NT2/D1 (cell line): ENCODE data around the gene FNDC5.

Experiments used
- DNase-seq: peaks from one replicate; pipeline ENCODE4 v3.0.0-alpha.2; 2011; ENCODE audit warnings: low read depth, low spot score
- H3K27me3 ChIP-seq: 2 replicates; pipeline ENCODE4 v1.6.0; 2011; ENCODE audit warnings: mild to moderate bottlenecking; ENCODE audit not compliant: insufficient read length, insufficient read depth
- H3K36me3 ChIP-seq: 2 replicates; pipeline ENCODE4 v1.6.1; 2011; ENCODE audit warnings: mild to moderate bottlenecking, low read length, mixed read lengths; ENCODE audit not compliant: insufficient read depth, insufficient read length
- H3K4me1 ChIP-seq: 2 replicates; pipeline ENCODE4 v1.5.1; 2011; ENCODE audit not compliant: insufficient read depth, insufficient read length
- H3K4me3 ChIP-seq: 2 replicates; pipeline ENCODE4 v1.5.1; 2011; ENCODE audit warnings: low read depth; ENCODE audit not compliant: insufficient read length
- H3K9ac ChIP-seq: 2 replicates; pipeline ENCODE4 v1.6.0; 2011; ENCODE audit warnings: low read depth; ENCODE audit not compliant: insufficient read length
- H3K9me3 ChIP-seq: 2 replicates; pipeline ENCODE4 v1.5.1; 2011; ENCODE audit warnings: mild to moderate bottlenecking, low read length; ENCODE audit not compliant: insufficient read depth
- SUZ12 ChIP-seq: IDR thresholded peaks from 2 replicates; pipeline ENCODE4 v1.6.1; 2011; ENCODE audit not compliant: insufficient read length, insufficient read depth; ENCODE audit errors: extremely low read depth
- YY1 ChIP-seq: IDR thresholded peaks from 2 replicates; pipeline ENCODE4 v1.6.1; 2011; ENCODE audit not compliant: insufficient read length, insufficient read depth
- ZNF274 ChIP-seq: IDR thresholded peaks from 2 replicates; pipeline ENCODE4 v1.6.1; 2011; ENCODE audit warnings: mild to moderate bottlenecking, low read depth, low read length

Gene FNDC5

GRCh38 chr1:32886004-32886827 lies 15.5 kb upstream of the FNDC5 start, which contains the start of gene HPCA:
HPCA (plus strand) TSS chr1:32886491; CDS start chr1:32888899, 2,408 bp downstream.
- Histone ChIP-seq H3K4me3 (no peak within 1 kb of the TSS), H3K27me3 (peaks cover 42% of the 10 kb centered on the region), H3K36me3 (no peaks in the 10 kb centered on the region), H3K9me3 (no peaks in the 10 kb centered on the region), H3K4me1 (peaks cover 22% of the 10 kb centered on the region), H3K9ac (peak within 1 kb of the TSS; percentile 7)
- TF ChIP-seq YY1 (no peak), ZNF274 (no peak), SUZ12 (peak; percentile 20)
- peak; percentile 78 for DNase-seq

- H3K9ac ChIP-seq, result peak overlapping the region; percentile 7
- TF ChIP-seq SUZ12, result no peak
- no peak for TF ChIP-seq ZNF274
- TF ChIP-seq YY1, result no peak
- H3K9me3 ChIP-seq, result no peaks in the 10 kb centered on the region
- no peak overlapping the region for H3K4me3 ChIP-seq
- peaks cover 42% of the 10 kb centered on the region for H3K27me3 ChIP-seq
- no peaks in the 10 kb centered on the region for H3K36me3 ChIP-seq
- DNase-seq, result no peak
- peaks cover 22% of the 10 kb centered on the region for H3K4me1 ChIP-seq
Measured at GRCh38 chr1:32885676-32886003, 14.9 kb upstream of the FNDC5 start.

GRCh38 chr1:32884726-32885125 lies 14.0 kb upstream of the FNDC5 start:
- H3K9me3 ChIP-seq, result no peaks in the 10 kb centered on the region
- H3K4me3 ChIP-seq, result no peak overlapping the region
- H3K9ac ChIP-seq, result no peak overlapping the region
- peaks cover 42% of the 10 kb centered on the region for H3K27me3 ChIP-seq
- peaks cover 22% of the 10 kb centered on the region for H3K4me1 ChIP-seq
- DNase-seq, result no peak
- H3K36me3 ChIP-seq, result no peaks in the 10 kb centered on the region
- no peak for TF ChIP-seq YY1
- no peak for TF ChIP-seq SUZ12
- TF ChIP-seq ZNF274, result no peak

GRCh38 chr1:32884032-32884372 lies 13.3 kb upstream of the FNDC5 start:
- Histone ChIP-seq H3K36me3 (no peaks in the 10 kb centered on the region), H3K4me3 (no peak overlapping the region), H3K9me3 (no peaks in the 10 kb centered on the region), H3K27me3 (peaks cover 42% of the 10 kb centered on the region), H3K4me1 (peaks cover 22% of the 10 kb centered on the region), H3K9ac (no peak overlapping the region)
- TF ChIP-seq YY1, result no peak
- DNase-seq, result no peak

- H3K4me3 ChIP-seq, result no peak overlapping the region
- no peak overlapping the region for H3K9ac ChIP-seq
- H3K36me3 ChIP-seq, result no peaks in the 10 kb centered on the region
- H3K9me3 ChIP-seq, result no peaks in the 10 kb centered on the region
- no peak for DNase-seq
- peaks cover 38% of the 10 kb centered on the region for H3K27me3 ChIP-seq
- no peak for TF ChIP-seq SUZ12
- no peak for TF ChIP-seq YY1
- no peak for TF ChIP-seq ZNF274
- H3K4me1 ChIP-seq, result peaks cover 26% of the 10 kb centered on the region
Measured at GRCh38 chr1:32883338-32884031, 12.8 kb upstream of the FNDC5 start.

- Histone ChIP-seq H3K9me3 (no peaks in the 10 kb centered on the region), H3K27me3 (peaks cover 26% of the 10 kb centered on the region), H3K4me1 (peaks cover 33% of the 10 kb centered on the region), H3K4me3 (no peak overlapping the region), H3K9ac (peak overlapping the region; percentile 6), H3K36me3 (no peaks in the 10 kb centered on the region)
- DNase-seq, result no peak
- TF ChIP-seq SUZ12 (no peak), YY1 (no peak), ZNF274 (no peak)
Measured at GRCh38 chr1:32881871-32882850, 11.4 kb upstream of the FNDC5 start.

- H3K27me3 ChIP-seq, result peaks cover 21% of the 10 kb centered on the region
- no peaks in the 10 kb centered on the region for H3K9me3 ChIP-seq
- no peak for DNase-seq
- TF ChIP-seq ZNF274 (no peak), YY1 (no peak), SUZ12 (no peak)
- peaks cover 39% of the 10 kb centered on the region for H3K4me1 ChIP-seq
- no peaks in the 10 kb centered on the region for H3K36me3 ChIP-seq
- H3K9ac ChIP-seq, result no peak overlapping the region
- no peak overlapping the region for H3K4me3 ChIP-seq
Measured at GRCh38 chr1:32881291-32881690, 10.6 kb upstream of the FNDC5 start.
